Transverse colon (tissue), 4 donors: ENCODE data around the gene FCN2. TPM values are rescaled to one million over a fixed set of nuclear protein-coding genes. Genes with fewer than 3 reads are reported as not detected.

Source experiments
- DNase-seq: peaks from one replicate; pipeline ENCODE4 v3.0.0-alpha.2; 2019
- H3K27ac ChIP-seq, 4 donors: fragments of 200-600 bp; sonication (generic); 2 replicates each; pipeline ENCODE4 v1.5.1; 2016 to 2018; ENCODE audit warnings: inconsistent platforms in 4 of 4
- H3K27me3 ChIP-seq: fragments of 200-600 bp; sonication (generic); 2 replicates; pipeline ENCODE4 v1.5.1; 2017; ENCODE audit warnings: inconsistent platforms
- H3K36me3 ChIP-seq, 4 donors: fragments of 200-600 bp; sonication (generic); 2 replicates each; pipeline ENCODE4 v1.5.1; 2017 to 2019; ENCODE audit warnings: inconsistent platforms in 4 of 4
- H3K4me1 ChIP-seq, 4 donors: fragments of 200-600 bp; sonication (generic); 2 replicates each; pipeline ENCODE4 v1.5.1; 2017 to 2020; ENCODE audit warnings: inconsistent platforms in 4 of 4
- H3K4me3 ChIP-seq, 4 donors: fragments of 200-600 bp; sonication (generic); 1 replicate in 1 of 4; 2 replicates in 3 of 4; pipeline versions ENCODE4 v1.5.1 to v1.6.1; 2017 to 2019; ENCODE audit warnings: inconsistent platforms in 4 of 4
- H3K9me3 ChIP-seq, 2 donors: fragments of 200-600 bp; sonication (generic); 2 replicates each; pipeline ENCODE4 v1.5.1; 2017 to 2019; ENCODE audit warnings: inconsistent platforms in 2 of 2
- EP300 ChIP-seq: sonication (generic); formaldehyde crosslinking; IDR thresholded peaks from one replicate; pipeline ENCODE4 v1.6.1; 2017; ENCODE audit warnings: antibody characterized with exemption, low read depth
- POLR2A ChIP-seq: fragments of 450-650 bp; IDR thresholded peaks from one replicate; pipeline ENCODE4 v1.6.1; 2016; ENCODE audit warnings: antibody characterized with exemption, mild to moderate bottlenecking, moderate library complexity
- POLR2AphosphoS5 ChIP-seq, 3 donors: sonication (generic); formaldehyde crosslinking; IDR thresholded peaks; one replicate each; pipeline ENCODE4 v1.6.1; 2016; ENCODE audit warnings: antibody characterized with exemption in 3 of 3
- WGBS, 2 donors: methylation state at CpG; one replicate each; pipeline ENCODE4 v1.1.5; 2018; ENCODE audit warnings: low coverage in 1 of 2; 5-methylcytosine and 5-hydroxymethylcytosine counted together
- in situ Hi-C, 4 donors: fragments of 200-750 bp; cut with MboI; loops; one replicate each; pipeline versions ENCODE4 v1.15.0 to v1.15.1; 2017; ENCODE audit warnings: low sequenced_read_pairs in 3 of 4, low pct_ligation_motif_present in 1 of 4, low pct_unique_long_range_greater_than_20kb in 1 of 4
- intact Hi-C: fragments of 100-400 bp; cut with DNase I; formaldehyde crosslinking; loops from one replicate; pipeline ENCODE4 v1.15.1; 2023; ENCODE audit warnings: low total_unique reads
- total RNA-seq, 4 donors: library from RNA; depleted of rRNA; stranded (reverse); fragments of >200 nt; gene quantifications; one replicate each; pipeline ENCODE4 v1.1.0, GENCODE V29; 2016
- TF ChIP-seq, protein P1 (sequence below), 5 experiments: fragments of 200-600 bp in 3 of 5; fragments of 450-650 bp in 2 of 5; sonication (generic) in 3 of 5; IDR thresholded peaks; 1 replicate in 2 of 5; 2 replicates in 3 of 5; pipeline ENCODE4 v1.5.1; 2016 to 2017; ENCODE audit warnings: antibody characterized with exemption in 5 of 5, inconsistent platforms in 3 of 5, mild to moderate bottlenecking in 2 of 5, moderate library complexity in 1 of 5

The FCN2 gene
- total RNA-seq, result not detected

DNA sequence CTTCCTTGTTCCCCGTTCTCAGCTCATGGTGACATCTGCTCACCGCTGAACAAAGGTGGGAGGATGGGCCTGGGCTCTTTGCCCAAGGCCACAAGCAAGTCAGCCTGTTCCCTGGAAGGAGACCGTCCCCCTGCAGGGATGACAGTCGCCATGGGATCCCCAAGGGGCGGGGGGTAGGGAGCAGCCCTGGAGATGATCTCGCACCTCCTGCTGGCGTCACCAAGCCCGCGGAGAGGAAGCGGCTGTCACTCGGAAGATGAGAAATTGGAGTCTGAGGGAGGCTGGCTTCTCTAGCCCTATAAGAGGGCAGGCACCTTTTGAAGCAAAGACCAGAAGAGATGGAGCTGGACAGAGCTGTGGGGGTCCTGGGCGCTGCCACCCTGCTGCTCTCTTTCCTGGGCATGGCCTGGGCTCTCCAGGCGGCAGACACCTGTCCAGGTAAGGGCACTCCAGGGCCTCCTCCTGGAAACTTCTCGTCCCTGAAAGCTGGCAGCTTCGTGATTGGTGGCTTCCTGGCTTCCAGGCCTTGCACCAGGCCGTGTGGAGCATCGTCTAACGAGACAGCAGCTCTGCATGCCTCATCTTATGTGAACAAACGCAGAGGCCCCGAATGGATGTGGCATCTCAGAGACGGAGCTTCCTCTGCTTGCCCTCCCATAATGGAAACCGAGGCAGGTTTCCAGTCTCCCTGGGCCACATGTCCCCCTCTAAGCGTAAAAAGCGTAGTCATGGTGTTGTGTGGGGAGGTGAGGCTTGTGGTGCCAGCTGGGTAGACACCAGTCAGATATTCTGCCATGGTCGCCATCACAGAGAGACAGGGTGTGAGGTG, at the start of gene FCN2:
FCN2 (plus strand) TSS at position 327 of the 829 bp plus-strand sequence; CDS start at position 339, 12 bp downstream.
- H3K4me3 ChIP-seq, result no peak within 1 kb of the TSS
- TF ChIP-seq EP300, result no peak
- no peak for TF ChIP-seq POLR2A
- TF ChIP-seq POLR2AphosphoS5 (IDR thresholded peaks at IDR 0.05), result no peak
- TF ChIP-seq, protein P1, sequence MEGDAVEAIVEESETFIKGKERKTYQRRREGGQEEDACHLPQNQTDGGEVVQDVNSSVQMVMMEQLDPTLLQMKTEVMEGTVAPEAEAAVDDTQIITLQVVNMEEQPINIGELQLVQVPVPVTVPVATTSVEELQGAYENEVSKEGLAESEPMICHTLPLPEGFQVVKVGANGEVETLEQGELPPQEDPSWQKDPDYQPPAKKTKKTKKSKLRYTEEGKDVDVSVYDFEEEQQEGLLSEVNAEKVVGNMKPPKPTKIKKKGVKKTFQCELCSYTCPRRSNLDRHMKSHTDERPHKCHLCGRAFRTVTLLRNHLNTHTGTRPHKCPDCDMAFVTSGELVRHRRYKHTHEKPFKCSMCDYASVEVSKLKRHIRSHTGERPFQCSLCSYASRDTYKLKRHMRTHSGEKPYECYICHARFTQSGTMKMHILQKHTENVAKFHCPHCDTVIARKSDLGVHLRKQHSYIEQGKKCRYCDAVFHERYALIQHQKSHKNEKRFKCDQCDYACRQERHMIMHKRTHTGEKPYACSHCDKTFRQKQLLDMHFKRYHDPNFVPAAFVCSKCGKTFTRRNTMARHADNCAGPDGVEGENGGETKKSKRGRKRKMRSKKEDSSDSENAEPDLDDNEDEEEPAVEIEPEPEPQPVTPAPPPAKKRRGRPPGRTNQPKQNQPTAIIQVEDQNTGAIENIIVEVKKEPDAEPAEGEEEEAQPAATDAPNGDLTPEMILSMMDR (IDR thresholded peaks at IDR 0.05), result no peak
- 78% methylated on average over 4 to 25 of the region's 25 CpGs for WGBS, 2 donors
- H3K36me3 ChIP-seq, result no peaks in the 10 kb centered on the region
- DNase-seq, result no peak
- no peaks in the 10 kb centered on the region for H3K9me3 ChIP-seq
- no peak within 1 kb of the TSS for H3K27ac ChIP-seq
- H3K4me1 ChIP-seq, result no peaks in the 10 kb centered on the region
- no peaks in the 10 kb centered on the region for H3K27me3 ChIP-seq
- intact Hi-C loops, result no loop called here
- in situ Hi-C loops, result no loop called here

DNA sequence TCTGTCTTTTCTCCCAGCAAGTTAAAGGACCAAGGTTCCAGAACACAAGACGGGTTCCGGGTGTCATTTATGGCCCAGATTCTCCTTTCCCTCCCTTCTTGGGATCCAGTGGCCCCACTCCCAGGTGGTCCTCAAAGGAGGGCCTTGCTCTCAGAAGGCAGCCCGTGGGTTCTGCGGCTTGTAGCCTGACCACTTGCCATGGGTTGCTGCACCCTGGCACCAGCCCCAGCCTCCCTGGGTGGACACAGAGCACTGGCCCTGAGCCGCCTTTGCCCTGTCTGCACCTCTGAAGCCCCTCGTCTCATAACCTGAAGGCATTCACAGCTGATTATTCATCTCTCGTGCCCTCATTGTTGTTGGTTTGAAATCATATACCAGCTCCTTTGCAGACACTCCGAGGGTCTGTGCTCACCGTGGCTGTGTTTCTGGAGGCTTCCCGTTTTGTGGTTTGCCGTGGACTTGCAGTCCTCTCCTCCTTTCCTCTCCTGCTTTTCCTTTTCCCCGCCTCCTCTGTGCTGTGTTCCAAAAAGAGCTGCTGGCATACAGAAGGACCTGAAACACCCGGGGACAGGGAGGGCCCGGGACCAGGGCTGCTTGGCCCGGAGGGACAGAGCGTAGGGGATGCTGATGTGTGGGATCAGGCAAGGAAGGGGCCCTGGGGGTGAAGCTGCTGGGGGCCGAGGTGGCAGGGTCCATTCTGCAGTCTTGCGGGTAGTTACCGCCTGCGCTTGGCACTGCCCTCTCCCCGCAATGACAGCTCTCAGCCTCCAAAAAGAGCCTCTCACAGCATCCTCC, 49.5 kb upstream of the FCN2 start:
- in situ Hi-C loops (no loop called here), intact Hi-C loops (no loop called here)
- DNase-seq, result no peak
- Histone ChIP-seq H3K36me3 (no peaks in the 10 kb centered on the region), H3K9me3 (no peaks in the 10 kb centered on the region), H3K4me1 (no peaks in the 10 kb centered on the region), H3K4me3 (no peak overlapping the region), H3K27me3 (no peaks in the 10 kb centered on the region), H3K27ac (no peak overlapping the region)
- no peak for TF ChIP-seq POLR2AphosphoS5 (IDR thresholded peaks at IDR 0.05)
- TF ChIP-seq, protein P1 (IDR thresholded peaks at IDR 0.05), result no peak
- no peak for TF ChIP-seq POLR2A
- no peak for TF ChIP-seq EP300
- 79% methylated on average over 21 of the region's 21 CpGs; no CpG with 5 or more reads in 1 of the 2 donors for WGBS, 2 donors

DNA sequence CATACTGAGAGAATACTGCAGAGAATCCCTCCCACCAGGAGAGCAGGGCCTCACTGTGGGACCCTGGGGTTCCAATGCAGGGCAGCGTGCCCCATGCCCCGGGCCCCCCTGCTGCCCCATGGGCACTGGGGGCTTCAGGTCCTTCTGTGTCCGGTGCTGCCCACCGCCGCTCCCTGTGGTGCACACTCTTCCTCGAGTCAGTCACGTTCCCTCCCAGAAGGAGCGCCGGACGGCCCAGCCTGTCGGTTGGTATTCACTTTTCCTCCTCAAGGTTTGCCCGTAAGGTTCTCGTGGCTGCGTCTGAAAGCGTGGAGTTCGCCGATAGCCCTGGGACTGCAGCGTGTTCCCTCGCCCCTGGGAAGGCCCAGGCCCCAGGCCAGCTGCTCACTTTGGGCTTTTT, 48.1 kb upstream of the FCN2 start:
- Histone ChIP-seq H3K4me1 (no peaks in the 10 kb centered on the region), H3K9me3 (no peaks in the 10 kb centered on the region), H3K27me3 (no peaks in the 10 kb centered on the region), H3K36me3 (no peaks in the 10 kb centered on the region), H3K27ac (no peak overlapping the region), H3K4me3 (no peak overlapping the region)
- 93% methylated on average over 19 of the region's 19 CpGs; no CpG with 5 or more reads in 1 of the 2 donors for WGBS, 2 donors
- in situ Hi-C loops (no loop called here), intact Hi-C loops (no loop called here)
- no peak for TF ChIP-seq EP300
- no peak for TF ChIP-seq POLR2AphosphoS5 (IDR thresholded peaks at IDR 0.05)
- TF ChIP-seq, protein P1 (IDR thresholded peaks at IDR 0.05), result no peak
- TF ChIP-seq POLR2A, result no peak
- DNase-seq, result no peak

DNA sequence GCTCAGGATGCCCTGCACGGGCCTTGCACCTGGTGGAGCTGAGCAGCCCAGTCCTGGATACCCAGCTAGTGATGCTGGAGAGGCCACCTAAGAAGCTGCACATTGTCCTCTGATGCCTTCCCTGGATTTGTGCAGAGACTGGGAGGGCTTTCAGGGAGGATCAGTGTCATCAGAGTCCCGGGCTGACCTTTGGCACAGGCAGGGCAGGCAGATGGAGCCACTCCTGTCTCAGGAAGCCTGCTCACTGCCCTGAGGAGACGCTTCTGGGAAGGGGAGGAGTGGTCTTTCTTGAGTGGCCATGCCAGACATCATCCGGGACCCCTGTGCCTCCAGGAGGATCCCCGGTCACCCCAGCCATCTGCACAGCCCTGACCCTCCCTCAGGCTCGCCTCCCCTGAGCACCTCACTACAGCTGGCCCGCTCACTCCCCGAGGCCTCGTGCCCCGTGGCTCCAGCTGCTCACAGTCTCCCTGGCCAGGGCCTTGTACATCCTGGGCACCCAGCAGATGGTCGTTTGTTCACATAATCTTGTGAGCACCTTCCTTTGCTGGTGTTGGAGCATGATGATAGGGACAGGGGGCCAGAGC, 47.2 kb upstream of the FCN2 start:
- Histone ChIP-seq H3K9me3 (no peaks in the 10 kb centered on the region), H3K27me3 (no peaks in the 10 kb centered on the region), H3K4me3 (no peak overlapping the region), H3K27ac (no peak overlapping the region), H3K4me1 (no peaks in the 10 kb centered on the region), H3K36me3 (no peaks in the 10 kb centered on the region)
- intact Hi-C loops (no loop called here), in situ Hi-C loops (no loop called here)
- no peak for TF ChIP-seq EP300
- TF ChIP-seq, protein P1 (IDR thresholded peaks at IDR 0.05), result no peak
- TF ChIP-seq POLR2AphosphoS5 (IDR thresholded peaks at IDR 0.05), result no peak
- no peak for DNase-seq
- WGBS, 2 donors, result 53% methylated on average over 9 of the region's 11 CpGs; no CpG with 5 or more reads in 1 of the 2 donors
